ENCODE results near the gene CLK4. TPM values are rescaled to one million over a fixed set of nuclear protein-coding genes. Genes with fewer than 3 reads are reported as not detected.

Gene CLK4
- total RNA-seq, 1 experiment from 2014 or later: 9.8 TPM

DNA sequence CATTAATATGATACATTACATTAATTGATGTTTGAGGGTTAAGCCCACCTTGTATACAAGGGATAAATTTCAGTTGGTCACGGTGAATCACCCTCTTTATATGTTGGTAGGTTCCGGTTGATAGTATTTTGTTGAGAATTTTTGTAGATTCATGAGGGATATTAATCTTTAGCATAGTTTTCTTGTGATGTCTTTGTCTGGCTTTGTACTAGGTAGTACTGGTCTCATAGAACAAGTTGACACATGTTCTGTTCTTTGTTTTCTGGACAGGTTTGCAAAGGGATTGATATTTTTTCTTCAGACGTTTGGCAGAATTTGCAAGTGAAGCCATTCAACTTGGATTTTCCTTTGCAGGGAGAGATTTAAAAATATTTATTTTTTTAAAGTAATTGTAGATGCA lies 49.1 kb upstream of the CLK4 start:
- no peak for DNase-seq (ENCODE audit: low read depth, low spot score)
- CTCF ChIA-PET: no interaction called here
- Histone ChIP-seq H3K9ac (ENCODE audit: low read length) (no peak overlapping the region), H3K9me2 (ENCODE audit: insufficient read depth) (no peaks in the 10 kb centered on the region), H4K20me1 (ENCODE audit: insufficient read depth) (no peaks in the 10 kb centered on the region), H3K9me3 (ENCODE audit: control insufficient read depth in 1 of 2, insufficient read depth in 1 of 2, low read depth in 1 of 2, low read length in 2 of 2) (no peaks in the 10 kb centered on the region), H2AFZ (ENCODE audit: low read depth, low read length, poor library complexity, severe bottlenecking) (no peak overlapping the region), H3K4me1 (ENCODE audit: control insufficient read depth in 1 of 2, insufficient read depth in 2 of 2, low read length in 2 of 2) (no peaks in the 10 kb centered on the region), H3K4me2 (ENCODE audit: low read length) (no peak overlapping the region), H3K27ac (ENCODE audit: low read depth, low read length) (no peak overlapping the region), H3K27me3 (ENCODE audit: insufficient read depth, low read length) (no peaks in the 10 kb centered on the region), H3K79me2 (ENCODE audit: insufficient read depth, low read length) (no peaks in the 10 kb centered on the region), H3K36me3 (ENCODE audit: control insufficient read depth in 1 of 2, insufficient read depth in 2 of 2, low read length in 2 of 2) (no peaks in the 10 kb centered on the region), H3K4me3 (replicated peaks in 1 of 2; ENCODE audit: low read depth in 1 of 2, low read length in 2 of 2) (no peak overlapping the region)
- no peak for ATAC-seq
- no peak for TF ChIP-seq CEBPB (IDR thresholded peaks at IDR 0.05; ENCODE audit: low read depth)
- TF ChIP-seq EZH2 (IDR thresholded peaks at IDR 0.05): no peak
- TF ChIP-seq ZNF274 (IDR thresholded peaks at IDR 0.05; ENCODE audit: low read depth, low read length): no peak
- no peak for TF ChIP-seq CBX3 (IDR thresholded peaks at IDR 0.05; ENCODE audit: low read depth)
- no peak for TF ChIP-seq RAD21 (IDR thresholded peaks at IDR 0.05; ENCODE audit: low read depth)
- TF ChIP-seq ZFX (IDR thresholded peaks at IDR 0.05): no peak
- no peak for TF ChIP-seq POLR2A (IDR thresholded peaks at IDR 0.05; ENCODE audit: borderline replicate concordance, extremely low read depth, insufficient read depth, insufficient read length)
- no peak for TF ChIP-seq SIN3A (IDR thresholded peaks at IDR 0.05; ENCODE audit: low read depth)
- TF ChIP-seq, protein P1, sequence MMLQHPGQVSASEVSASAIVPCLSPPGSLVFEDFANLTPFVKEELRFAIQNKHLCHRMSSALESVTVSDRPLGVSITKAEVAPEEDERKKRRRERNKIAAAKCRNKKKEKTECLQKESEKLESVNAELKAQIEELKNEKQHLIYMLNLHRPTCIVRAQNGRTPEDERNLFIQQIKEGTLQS (IDR thresholded peaks at IDR 0.05): no peak
- TF ChIP-seq EGR1 (IDR thresholded peaks at IDR 0.05; ENCODE audit: low read depth): no peak
- no peak for TF ChIP-seq TCF7L2 (IDR thresholded peaks at IDR 0.05; ENCODE audit: borderline replicate concordance, extremely low read depth, insufficient read depth, insufficient read length)
- TF ChIP-seq, protein P2, sequence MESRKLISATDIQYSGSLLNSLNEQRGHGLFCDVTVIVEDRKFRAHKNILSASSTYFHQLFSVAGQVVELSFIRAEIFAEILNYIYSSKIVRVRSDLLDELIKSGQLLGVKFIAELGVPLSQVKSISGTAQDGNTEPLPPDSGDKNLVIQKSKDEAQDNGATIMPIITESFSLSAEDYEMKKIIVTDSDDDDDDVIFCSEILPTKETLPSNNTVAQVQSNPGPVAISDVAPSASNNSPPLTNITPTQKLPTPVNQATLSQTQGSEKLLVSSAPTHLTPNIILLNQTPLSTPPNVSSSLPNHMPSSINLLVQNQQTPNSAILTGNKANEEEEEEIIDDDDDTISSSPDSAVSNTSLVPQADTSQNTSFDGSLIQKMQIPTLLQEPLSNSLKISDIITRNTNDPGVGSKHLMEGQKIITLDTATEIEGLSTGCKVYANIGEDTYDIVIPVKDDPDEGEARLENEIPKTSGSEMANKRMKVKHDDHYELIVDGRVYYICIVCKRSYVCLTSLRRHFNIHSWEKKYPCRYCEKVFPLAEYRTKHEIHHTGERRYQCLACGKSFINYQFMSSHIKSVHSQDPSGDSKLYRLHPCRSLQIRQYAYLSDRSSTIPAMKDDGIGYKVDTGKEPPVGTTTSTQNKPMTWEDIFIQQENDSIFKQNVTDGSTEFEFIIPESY (IDR thresholded peaks at IDR 0.05; ENCODE audit: extremely low read depth, insufficient replicate concordance, low read length): no peak
- no peak for TF ChIP-seq ELF1 (IDR thresholded peaks at IDR 0.05; ENCODE audit: borderline replicate concordance, low read depth)
- no peak for TF ChIP-seq EZH2phosphoT487 (IDR thresholded peaks at IDR 0.05; ENCODE audit: borderline replicate concordance)
- no peak for TF ChIP-seq FOSL1 (IDR thresholded peaks at IDR 0.05; ENCODE audit: low read depth)
- TF ChIP-seq, protein P3, sequence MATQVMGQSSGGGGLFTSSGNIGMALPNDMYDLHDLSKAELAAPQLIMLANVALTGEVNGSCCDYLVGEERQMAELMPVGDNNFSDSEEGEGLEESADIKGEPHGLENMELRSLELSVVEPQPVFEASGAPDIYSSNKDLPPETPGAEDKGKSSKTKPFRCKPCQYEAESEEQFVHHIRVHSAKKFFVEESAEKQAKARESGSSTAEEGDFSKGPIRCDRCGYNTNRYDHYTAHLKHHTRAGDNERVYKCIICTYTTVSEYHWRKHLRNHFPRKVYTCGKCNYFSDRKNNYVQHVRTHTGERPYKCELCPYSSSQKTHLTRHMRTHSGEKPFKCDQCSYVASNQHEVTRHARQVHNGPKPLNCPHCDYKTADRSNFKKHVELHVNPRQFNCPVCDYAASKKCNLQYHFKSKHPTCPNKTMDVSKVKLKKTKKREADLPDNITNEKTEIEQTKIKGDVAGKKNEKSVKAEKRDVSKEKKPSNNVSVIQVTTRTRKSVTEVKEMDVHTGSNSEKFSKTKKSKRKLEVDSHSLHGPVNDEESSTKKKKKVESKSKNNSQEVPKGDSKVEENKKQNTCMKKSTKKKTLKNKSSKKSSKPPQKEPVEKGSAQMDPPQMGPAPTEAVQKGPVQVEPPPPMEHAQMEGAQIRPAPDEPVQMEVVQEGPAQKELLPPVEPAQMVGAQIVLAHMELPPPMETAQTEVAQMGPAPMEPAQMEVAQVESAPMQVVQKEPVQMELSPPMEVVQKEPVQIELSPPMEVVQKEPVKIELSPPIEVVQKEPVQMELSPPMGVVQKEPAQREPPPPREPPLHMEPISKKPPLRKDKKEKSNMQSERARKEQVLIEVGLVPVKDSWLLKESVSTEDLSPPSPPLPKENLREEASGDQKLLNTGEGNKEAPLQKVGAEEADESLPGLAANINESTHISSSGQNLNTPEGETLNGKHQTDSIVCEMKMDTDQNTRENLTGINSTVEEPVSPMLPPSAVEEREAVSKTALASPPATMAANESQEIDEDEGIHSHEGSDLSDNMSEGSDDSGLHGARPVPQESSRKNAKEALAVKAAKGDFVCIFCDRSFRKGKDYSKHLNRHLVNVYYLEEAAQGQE (IDR thresholded peaks at IDR 0.05; ENCODE audit: low read depth): no peak
- TF ChIP-seq YY1 (IDR thresholded peaks at IDR 0.05; ENCODE audit: extremely low read depth, insufficient replicate concordance, low read depth, low read length): no peak
- TF ChIP-seq, protein P4, sequence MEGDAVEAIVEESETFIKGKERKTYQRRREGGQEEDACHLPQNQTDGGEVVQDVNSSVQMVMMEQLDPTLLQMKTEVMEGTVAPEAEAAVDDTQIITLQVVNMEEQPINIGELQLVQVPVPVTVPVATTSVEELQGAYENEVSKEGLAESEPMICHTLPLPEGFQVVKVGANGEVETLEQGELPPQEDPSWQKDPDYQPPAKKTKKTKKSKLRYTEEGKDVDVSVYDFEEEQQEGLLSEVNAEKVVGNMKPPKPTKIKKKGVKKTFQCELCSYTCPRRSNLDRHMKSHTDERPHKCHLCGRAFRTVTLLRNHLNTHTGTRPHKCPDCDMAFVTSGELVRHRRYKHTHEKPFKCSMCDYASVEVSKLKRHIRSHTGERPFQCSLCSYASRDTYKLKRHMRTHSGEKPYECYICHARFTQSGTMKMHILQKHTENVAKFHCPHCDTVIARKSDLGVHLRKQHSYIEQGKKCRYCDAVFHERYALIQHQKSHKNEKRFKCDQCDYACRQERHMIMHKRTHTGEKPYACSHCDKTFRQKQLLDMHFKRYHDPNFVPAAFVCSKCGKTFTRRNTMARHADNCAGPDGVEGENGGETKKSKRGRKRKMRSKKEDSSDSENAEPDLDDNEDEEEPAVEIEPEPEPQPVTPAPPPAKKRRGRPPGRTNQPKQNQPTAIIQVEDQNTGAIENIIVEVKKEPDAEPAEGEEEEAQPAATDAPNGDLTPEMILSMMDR (IDR thresholded peaks at IDR 0.05 in 2 of 3, conservative IDR thresholded peaks at IDR 0.05 in 1 of 3; ENCODE audit: borderline replicate concordance in 1 of 3, insufficient read depth in 1 of 3, low read depth in 2 of 3, low read length in 2 of 3): no peak
- no peak for TF ChIP-seq JUND (IDR thresholded peaks at IDR 0.05)
- no peak for TF ChIP-seq SP1 (IDR thresholded peaks at IDR 0.05; ENCODE audit: low read depth)
- intact Hi-C loops (cut with micrococcal nuclease): no loop called here
- POLR2A ChIA-PET: no interaction called here
- no TSS peak for BruUV-seq (replicated peaks)
- RAD21 ChIA-PET (ENCODE audit: low non-redundant PET in 1 of 2, low total read pairs in 2 of 2, uncharacterized antibody in 2 of 2, unreplicated experiment in 2 of 2): no interaction called here
